Body of pancreas (tissue), 4 donors: Measurements from ENCODE around the gene C15orf40.

ENCODE experiments used
- POLR2A ChIP-seq, 3 donors: fragments of 450-650 bp; IDR thresholded peaks; one replicate each; pipeline ENCODE4 v1.6.1; 2016; ENCODE audit warnings: antibody characterized with exemption in 3 of 3, mild to moderate bottlenecking in 2 of 3
- TF ChIP-seq, protein P1 (sequence below), 7 experiments: fragments of 450-650 bp in 4 of 7; fragments of 200-600 bp in 3 of 7; sonication (generic) in 3 of 7; IDR thresholded peaks; one replicate each; pipeline ENCODE4 v1.5.1; 2016 to 2019; ENCODE audit warnings: antibody characterized with exemption in 7 of 7

DNA sequence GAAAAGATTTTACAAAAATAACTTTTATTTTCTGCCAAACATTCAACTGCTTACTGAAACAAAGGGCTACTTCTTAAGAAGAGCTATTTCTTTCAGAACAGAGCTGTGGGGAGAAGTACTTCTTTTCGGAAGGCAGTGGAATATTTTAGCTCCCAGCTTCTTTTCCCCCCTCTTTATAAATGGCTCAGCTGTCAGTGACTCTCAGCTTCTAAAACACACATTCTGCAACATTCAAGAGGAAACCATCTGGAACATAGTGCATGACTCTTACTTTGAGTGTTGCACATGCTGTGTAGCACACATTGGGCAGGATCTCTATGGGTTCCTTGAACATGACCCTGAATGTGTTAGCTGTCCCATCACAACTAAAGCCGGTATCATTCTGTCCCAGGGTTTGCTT lies 7.0 kb upstream of the C15orf40 start:
- TF ChIP-seq, protein P1, sequence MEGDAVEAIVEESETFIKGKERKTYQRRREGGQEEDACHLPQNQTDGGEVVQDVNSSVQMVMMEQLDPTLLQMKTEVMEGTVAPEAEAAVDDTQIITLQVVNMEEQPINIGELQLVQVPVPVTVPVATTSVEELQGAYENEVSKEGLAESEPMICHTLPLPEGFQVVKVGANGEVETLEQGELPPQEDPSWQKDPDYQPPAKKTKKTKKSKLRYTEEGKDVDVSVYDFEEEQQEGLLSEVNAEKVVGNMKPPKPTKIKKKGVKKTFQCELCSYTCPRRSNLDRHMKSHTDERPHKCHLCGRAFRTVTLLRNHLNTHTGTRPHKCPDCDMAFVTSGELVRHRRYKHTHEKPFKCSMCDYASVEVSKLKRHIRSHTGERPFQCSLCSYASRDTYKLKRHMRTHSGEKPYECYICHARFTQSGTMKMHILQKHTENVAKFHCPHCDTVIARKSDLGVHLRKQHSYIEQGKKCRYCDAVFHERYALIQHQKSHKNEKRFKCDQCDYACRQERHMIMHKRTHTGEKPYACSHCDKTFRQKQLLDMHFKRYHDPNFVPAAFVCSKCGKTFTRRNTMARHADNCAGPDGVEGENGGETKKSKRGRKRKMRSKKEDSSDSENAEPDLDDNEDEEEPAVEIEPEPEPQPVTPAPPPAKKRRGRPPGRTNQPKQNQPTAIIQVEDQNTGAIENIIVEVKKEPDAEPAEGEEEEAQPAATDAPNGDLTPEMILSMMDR (IDR thresholded peaks at IDR 0.05) = no peak
- no peak for TF ChIP-seq POLR2A (IDR thresholded peaks at IDR 0.05)
